Adrenal gland (tissue), 5 donors: ENCODE results near the gene RAD51B.

ENCODE experiments used
- POLR2A ChIP-seq, 2 donors: fragments of 450-650 bp; IDR thresholded peaks; one replicate each; pipeline ENCODE4 v1.6.1; 2017; ENCODE audit warnings: antibody characterized with exemption in 2 of 2, mild to moderate bottlenecking in 2 of 2, moderate library complexity in 1 of 2
- TF ChIP-seq, protein P1 (sequence below), 6 experiments: fragments of 450-650 bp in 4 of 6; fragments of 200-600 bp in 2 of 6; sonication (generic) in 1 of 6; IDR thresholded peaks; 1 replicate in 5 of 6; 2 replicates in 1 of 6; pipeline versions ENCODE4 v1.5.1 to v1.8.0; 2016 to 2021; ENCODE audit warnings: antibody characterized with exemption in 6 of 6, mild to moderate bottlenecking in 2 of 6, moderate library complexity in 1 of 6
- donor health status: DM: no; HTN: no; CAD: no.

- TF ChIP-seq POLR2A (IDR thresholded peaks at IDR 0.05), result no peak
- TF ChIP-seq, protein P1, sequence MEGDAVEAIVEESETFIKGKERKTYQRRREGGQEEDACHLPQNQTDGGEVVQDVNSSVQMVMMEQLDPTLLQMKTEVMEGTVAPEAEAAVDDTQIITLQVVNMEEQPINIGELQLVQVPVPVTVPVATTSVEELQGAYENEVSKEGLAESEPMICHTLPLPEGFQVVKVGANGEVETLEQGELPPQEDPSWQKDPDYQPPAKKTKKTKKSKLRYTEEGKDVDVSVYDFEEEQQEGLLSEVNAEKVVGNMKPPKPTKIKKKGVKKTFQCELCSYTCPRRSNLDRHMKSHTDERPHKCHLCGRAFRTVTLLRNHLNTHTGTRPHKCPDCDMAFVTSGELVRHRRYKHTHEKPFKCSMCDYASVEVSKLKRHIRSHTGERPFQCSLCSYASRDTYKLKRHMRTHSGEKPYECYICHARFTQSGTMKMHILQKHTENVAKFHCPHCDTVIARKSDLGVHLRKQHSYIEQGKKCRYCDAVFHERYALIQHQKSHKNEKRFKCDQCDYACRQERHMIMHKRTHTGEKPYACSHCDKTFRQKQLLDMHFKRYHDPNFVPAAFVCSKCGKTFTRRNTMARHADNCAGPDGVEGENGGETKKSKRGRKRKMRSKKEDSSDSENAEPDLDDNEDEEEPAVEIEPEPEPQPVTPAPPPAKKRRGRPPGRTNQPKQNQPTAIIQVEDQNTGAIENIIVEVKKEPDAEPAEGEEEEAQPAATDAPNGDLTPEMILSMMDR (IDR thresholded peaks at IDR 0.05), result no peak
Measured at GRCh38 chr14:68631394-68632053, 811.9 kb downstream of the RAD51B start.
